H1 (cell line): ENCODE measurements around the gene NPC1L1. TPM values are rescaled to one million over a fixed set of nuclear protein-coding genes. Genes with fewer than 3 reads are reported as not detected.

Source experiments
- TAF7 ChIP-seq: optimal IDR thresholded peaks from 2 replicates; pipeline ENCODE3; 2011; ENCODE audit warnings: low read depth, mild to moderate bottlenecking, inconsistent platforms, low read length, moderate library complexity, borderline replicate concordance
- polyA plus RNA-seq, 7 experiments: library from polyadenylated mRNA; depleted of rRNA in 3 of 7; stranded (reverse) in 5 of 7; unstranded in 2 of 7; fragments of >200 nt in 5 of 7; fragments of 200-250 nt in 2 of 7; gene quantifications; 1 replicate in 5 of 7; 2 replicates in 1 of 7; 4 replicates in 1 of 7; pipeline versions ENCODE4 v1.2.1 to v1.2.3, GENCODE V29; 2011 to 2013; ENCODE audit warnings: missing spikeins in 2 of 7, mixed read lengths in 2 of 7
- total RNA-seq: library from RNA; stranded (reverse); fragmentation: NEBNext Ultra II Directional; extraction: Animal tissue kit (Norgen Biotek cat#: 25700); gene quantifications from 2 replicates; pipeline ENCODE4 v1.2.1, GENCODE V29; 2021

The NPC1L1 gene
- total and polyA plus RNA-seq, 2 of the 8 experiments (the other 6 are each of a cell fraction or from before 2014, with no cell fraction given) = 0.06 to 0.21 TPM

GRCh38 chr7:44559485-44559884, 18.4 kb upstream of the NPC1L1 start (continued):
- no peak for TF ChIP-seq TAF7
